Vagina (tissue), 2 donors: ENCODE data around the gene MTMR12. TPM values are rescaled to one million over a fixed set of nuclear protein-coding genes. Genes with fewer than 3 reads are reported as not detected.

ENCODE experiments used
- DNase-seq, 2 donors: peaks; one replicate each; pipeline ENCODE4 v3.0.0-alpha.2; 2017; ENCODE audit errors: extremely low spot score in 2 of 2
- H3K27ac ChIP-seq: fragments of 200-600 bp; sonication (generic); one replicate; pipeline ENCODE4 v1.5.1; 2019
- H3K27me3 ChIP-seq: fragments of 200-600 bp; sonication (generic); one replicate; pipeline ENCODE4 v1.5.1; 2019
- H3K36me3 ChIP-seq, 2 donors: fragments of 200-600 bp; sonication (generic); one replicate each; pipeline ENCODE4 v1.5.1; 2017 to 2019
- H3K4me1 ChIP-seq: fragments of 200-600 bp; sonication (generic); one replicate; pipeline ENCODE4 v1.5.1; 2019
- H3K4me3 ChIP-seq, 2 donors: fragments of 200-600 bp; sonication (generic); 1 replicate in 1 of 2; 2 replicates in 1 of 2; pipeline ENCODE4 v1.5.1; 2016 to 2019
- H3K9me3 ChIP-seq: fragments of 200-600 bp; sonication (generic); one replicate; pipeline ENCODE4 v1.5.1; 2019
- POLR2A ChIP-seq, 2 donors: fragments of 450-650 bp; IDR thresholded peaks; one replicate each; pipeline ENCODE4 v1.6.1; 2017; ENCODE audit warnings: antibody characterized with exemption in 2 of 2, mild to moderate bottlenecking in 2 of 2, moderate library complexity in 2 of 2
- POLR2AphosphoS5 ChIP-seq, 2 donors: sonication (generic); formaldehyde crosslinking; IDR thresholded peaks; one replicate each; pipeline ENCODE4 v1.9.0; 2017; ENCODE audit warnings: antibody characterized with exemption in 2 of 2, mild to moderate bottlenecking in 2 of 2, low read depth in 1 of 2; ENCODE audit not compliant: insufficient read depth in 1 of 2
- intact Hi-C: fragments of 100-400 bp; cut with DNase I; formaldehyde crosslinking; loops from one replicate; pipeline ENCODE4 v1.15.1; 2023
- total RNA-seq: library from RNA; depleted of rRNA; stranded (reverse); fragments of >200 nt; gene quantifications from one replicate; pipeline ENCODE4 v1.2.3, GENCODE V29; 2016
- TF ChIP-seq, protein P1 (sequence below), 3 experiments: fragments of 450-650 bp in 2 of 3; fragments of 200-600 bp in 1 of 3; sonication (generic) in 1 of 3; IDR thresholded peaks; one replicate each; pipeline ENCODE4 v1.5.1; 2017 to 2019; ENCODE audit warnings: antibody characterized with exemption in 3 of 3, mild to moderate bottlenecking in 2 of 3, moderate library complexity in 2 of 3

The MTMR12 gene
- total RNA-seq, 1 donor from 2014 or later: 23.8 TPM

DNA sequence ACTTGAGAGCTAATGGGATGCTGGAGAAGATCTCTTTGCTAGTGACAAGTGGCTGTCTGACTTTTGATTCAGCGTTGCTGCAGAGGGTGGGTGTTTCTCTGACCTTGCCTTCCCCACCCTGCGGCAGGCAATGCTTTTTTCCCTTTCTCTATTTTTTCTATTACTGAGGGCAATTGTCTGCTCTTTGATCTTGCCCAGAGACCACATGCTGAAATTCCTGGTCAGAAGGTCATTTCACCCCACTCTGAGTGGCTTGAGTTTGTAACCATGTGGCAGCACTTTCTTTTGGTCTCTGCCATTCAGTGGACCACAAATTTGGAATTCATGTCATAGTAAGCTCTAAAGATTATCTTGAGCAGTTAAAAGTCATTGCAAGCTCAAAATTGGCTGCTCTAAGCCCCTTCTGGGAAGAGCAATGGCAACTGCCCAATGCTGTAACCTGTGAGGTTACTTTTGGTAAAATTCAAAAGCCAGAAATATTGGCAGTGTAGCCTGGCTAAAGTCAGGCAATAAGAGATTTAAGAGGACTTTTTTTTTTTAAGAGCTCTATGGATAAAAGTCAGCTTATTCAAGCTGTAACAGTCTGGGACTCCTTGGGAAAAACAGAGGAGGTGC is 30.4 kb upstream of the MTMR12 start:
- Histone ChIP-seq H3K9me3 (peaks cover 9% of the 10 kb centered on the region), H3K36me3 (no peaks in the 10 kb centered on the region), H3K27ac (no peak overlapping the region), H3K4me1 (no peaks in the 10 kb centered on the region), H3K4me3 (no peak overlapping the region), H3K27me3 (no peaks in the 10 kb centered on the region)
- no peak for DNase-seq
- intact Hi-C loops: no loop called here
- TF ChIP-seq, protein P1, sequence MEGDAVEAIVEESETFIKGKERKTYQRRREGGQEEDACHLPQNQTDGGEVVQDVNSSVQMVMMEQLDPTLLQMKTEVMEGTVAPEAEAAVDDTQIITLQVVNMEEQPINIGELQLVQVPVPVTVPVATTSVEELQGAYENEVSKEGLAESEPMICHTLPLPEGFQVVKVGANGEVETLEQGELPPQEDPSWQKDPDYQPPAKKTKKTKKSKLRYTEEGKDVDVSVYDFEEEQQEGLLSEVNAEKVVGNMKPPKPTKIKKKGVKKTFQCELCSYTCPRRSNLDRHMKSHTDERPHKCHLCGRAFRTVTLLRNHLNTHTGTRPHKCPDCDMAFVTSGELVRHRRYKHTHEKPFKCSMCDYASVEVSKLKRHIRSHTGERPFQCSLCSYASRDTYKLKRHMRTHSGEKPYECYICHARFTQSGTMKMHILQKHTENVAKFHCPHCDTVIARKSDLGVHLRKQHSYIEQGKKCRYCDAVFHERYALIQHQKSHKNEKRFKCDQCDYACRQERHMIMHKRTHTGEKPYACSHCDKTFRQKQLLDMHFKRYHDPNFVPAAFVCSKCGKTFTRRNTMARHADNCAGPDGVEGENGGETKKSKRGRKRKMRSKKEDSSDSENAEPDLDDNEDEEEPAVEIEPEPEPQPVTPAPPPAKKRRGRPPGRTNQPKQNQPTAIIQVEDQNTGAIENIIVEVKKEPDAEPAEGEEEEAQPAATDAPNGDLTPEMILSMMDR (IDR thresholded peaks at IDR 0.05): no peak
- TF ChIP-seq POLR2A (IDR thresholded peaks at IDR 0.05) (no peak), POLR2AphosphoS5 (IDR thresholded peaks at IDR 0.05; ENCODE audit: insufficient read depth in 1 of 2, low read depth in 1 of 2) (no peak)

DNA sequence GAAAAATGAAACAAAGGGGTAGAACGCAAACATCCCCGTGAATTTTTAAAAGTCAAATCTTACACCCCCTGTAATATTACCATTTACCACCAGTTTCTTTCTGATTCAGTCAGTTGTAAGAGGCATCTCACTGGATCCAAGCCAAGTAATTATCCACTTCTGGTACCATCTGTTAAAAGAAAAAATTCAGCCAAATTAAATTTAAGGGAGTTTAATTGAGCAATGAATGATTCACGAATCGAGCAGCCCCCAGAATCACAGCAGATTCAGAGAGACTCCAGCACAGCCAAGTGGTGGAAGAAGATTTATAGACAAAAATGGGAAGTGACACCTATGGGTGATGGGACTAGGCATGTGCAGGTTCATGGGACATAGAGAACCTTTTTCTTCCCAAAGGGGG is 29.9 kb upstream of the MTMR12 start:
- peaks cover 9% of the 10 kb centered on the region for H3K9me3 ChIP-seq
- TF ChIP-seq, protein P1 (IDR thresholded peaks at IDR 0.05): no peak
- no peak for TF ChIP-seq POLR2AphosphoS5 (IDR thresholded peaks at IDR 0.05; ENCODE audit: insufficient read depth in 1 of 2, low read depth in 1 of 2)
- no peak for TF ChIP-seq POLR2A (IDR thresholded peaks at IDR 0.05)
- no peak overlapping the region for H3K27ac ChIP-seq

DNA sequence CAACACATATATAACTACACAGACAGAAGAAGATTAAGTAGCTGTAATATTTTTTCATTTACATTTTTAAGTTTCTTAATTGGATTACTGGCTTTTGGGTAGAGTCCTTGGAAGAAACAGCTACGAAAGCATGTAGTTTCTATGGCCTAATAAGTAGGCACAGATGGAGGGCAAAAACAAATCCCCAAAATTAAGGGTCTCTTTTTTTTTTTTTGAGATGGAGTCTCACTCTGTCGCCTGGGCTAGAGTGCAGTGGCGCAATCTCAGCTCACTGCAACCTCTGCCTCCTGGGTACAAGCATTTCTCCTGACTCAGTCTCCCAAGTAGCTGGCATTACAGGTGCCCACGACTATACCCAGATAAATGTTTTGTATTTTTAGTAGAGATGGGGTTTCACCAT is 27.1 kb upstream of the MTMR12 start:
- TF ChIP-seq, protein P1 (IDR thresholded peaks at IDR 0.05): no peak
- TF ChIP-seq POLR2AphosphoS5 (IDR thresholded peaks at IDR 0.05; ENCODE audit: insufficient read depth in 1 of 2, low read depth in 1 of 2): no peak
- H3K9me3 ChIP-seq: peaks cover 9% of the 10 kb centered on the region
- no peak overlapping the region for H3K4me3 ChIP-seq
- no peaks in the 10 kb centered on the region for H3K36me3 ChIP-seq
- no peak overlapping the region for H3K27ac ChIP-seq
- intact Hi-C loops: no loop called here
- H3K4me1 ChIP-seq: no peaks in the 10 kb centered on the region
- H3K27me3 ChIP-seq: no peaks in the 10 kb centered on the region
- no peak for DNase-seq

More for the DNA sequence above, 29.9 kb upstream of the MTMR12 start:
- intact Hi-C loops: no loop called here
- Histone ChIP-seq H3K4me1 (no peaks in the 10 kb centered on the region), H3K36me3 (no peaks in the 10 kb centered on the region), H3K27me3 (no peaks in the 10 kb centered on the region), H3K4me3 (no peak overlapping the region)
- DNase-seq: no peak

DNA sequence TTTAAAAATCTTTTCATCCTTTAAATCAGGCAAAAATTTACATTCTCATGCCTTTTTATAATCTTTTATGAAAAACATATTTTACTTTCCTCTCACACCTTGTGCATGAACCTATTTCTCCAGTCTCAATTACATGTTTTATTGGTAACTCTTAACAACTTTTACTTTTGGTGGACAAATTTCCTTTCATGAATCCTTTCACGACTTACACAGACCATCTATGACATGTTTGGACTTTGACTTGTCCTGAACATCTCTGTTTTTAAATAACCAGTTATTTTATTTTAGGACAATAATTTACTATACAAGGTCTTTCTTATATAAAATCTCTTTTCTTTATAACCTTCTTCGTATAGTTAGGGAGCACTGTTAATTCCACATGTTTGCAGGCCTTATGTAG is 26.5 kb upstream of the MTMR12 start:
- H3K27me3 ChIP-seq: no peaks in the 10 kb centered on the region
- H3K9me3 ChIP-seq: peaks cover 9% of the 10 kb centered on the region
- no peak overlapping the region for H3K4me3 ChIP-seq
- no peaks in the 10 kb centered on the region for H3K36me3 ChIP-seq
- H3K4me1 ChIP-seq: no peaks in the 10 kb centered on the region
- intact Hi-C loops: no loop called here
- DNase-seq: no peak
- H3K27ac ChIP-seq: no peak overlapping the region
- TF ChIP-seq, protein P1 (IDR thresholded peaks at IDR 0.05): no peak
- TF ChIP-seq POLR2AphosphoS5 (IDR thresholded peaks at IDR 0.05; ENCODE audit: insufficient read depth in 1 of 2, low read depth in 1 of 2): no peak
- TF ChIP-seq POLR2A (IDR thresholded peaks at IDR 0.05): no peak

DNA sequence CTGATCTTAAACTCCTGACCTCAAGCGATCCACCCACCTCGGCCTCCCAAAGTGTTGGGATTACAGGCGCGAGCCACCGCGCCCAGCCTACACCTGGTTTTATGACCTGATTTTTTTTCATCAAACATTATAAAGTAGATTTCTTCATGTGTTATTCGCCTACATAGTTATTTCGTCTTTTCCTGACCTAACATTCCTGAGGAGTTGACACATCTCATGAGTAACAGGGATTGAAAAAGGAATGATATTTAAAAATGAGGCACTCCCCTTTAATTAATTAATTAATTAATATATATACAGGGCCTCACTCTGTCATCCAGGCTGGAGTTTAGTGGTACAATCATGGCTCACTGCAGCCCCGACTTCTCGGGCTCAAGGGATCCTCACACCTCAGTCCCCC is 20.2 kb upstream of the MTMR12 start:
- H3K27ac ChIP-seq: no peak overlapping the region
- TF ChIP-seq, protein P1 (IDR thresholded peaks at IDR 0.05): no peak
- TF ChIP-seq POLR2A (IDR thresholded peaks at IDR 0.05): no peak
- no peak for TF ChIP-seq POLR2AphosphoS5 (IDR thresholded peaks at IDR 0.05; ENCODE audit: insufficient read depth in 1 of 2, low read depth in 1 of 2)
- H3K27me3 ChIP-seq: no peaks in the 10 kb centered on the region
- intact Hi-C loops: no loop called here
- H3K9me3 ChIP-seq: no peaks in the 10 kb centered on the region
- H3K4me1 ChIP-seq: peaks cover 8% of the 10 kb centered on the region
- H3K4me3 ChIP-seq: no peak overlapping the region
- DNase-seq: no peak
- H3K36me3 ChIP-seq: no peaks in the 10 kb centered on the region
